K562 (cell line): ENCODE results near the gene TNFRSF6B. TPM values are rescaled to one million over a fixed set of nuclear protein-coding genes. Genes with fewer than 3 reads are reported as not detected.

Source experiments
- CC2D1A ChIP-seq: fragments of 450-650 bp; IDR thresholded peaks from 2 replicates; pipeline ENCODE4 v1.6.1; 2017; ENCODE audit warnings: mild to moderate bottlenecking
- DDX20 ChIP-seq: fragments of 450-650 bp; IDR thresholded peaks from 2 replicates; pipeline ENCODE4 v1.6.1; 2016; ENCODE audit warnings: missing genetic modification characterization, low read depth, mild to moderate bottlenecking, missing compliant biosample characterization, moderate library complexity
- FOXK1 ChIP-seq: sonication (generic); formaldehyde crosslinking; IDR thresholded peaks from 2 replicates; pipeline ENCODE4 v1.8.0; 2022; ENCODE audit warnings: missing genetic modification reagents, mild to moderate bottlenecking, borderline replicate concordance
- FOXP1 ChIP-seq: sonication (generic); formaldehyde crosslinking; IDR thresholded peaks from 2 replicates; pipeline ENCODE4 v1.8.0; 2022; ENCODE audit warnings: mild to moderate bottlenecking, missing genetic modification reagents
- NCOA2 ChIP-seq, 2 experiments: fragments of 450-650 bp; IDR thresholded peaks; 2 replicates each; pipeline ENCODE4 v1.6.1; 2018; ENCODE audit warnings: mild to moderate bottlenecking in 2 of 2, moderate library complexity in 1 of 2; ENCODE audit not compliant: partially characterized antibody in 2 of 2
- NFE2L1 ChIP-seq: fragments of 450-650 bp; IDR thresholded peaks from 2 replicates; pipeline ENCODE4 v1.6.1; 2016; ENCODE audit warnings: missing genetic modification characterization, low read depth, mild to moderate bottlenecking, missing compliant biosample characterization, moderate library complexity, borderline replicate concordance
- POLR2AphosphoS2 ChIP-seq: IDR thresholded peaks from 2 replicates; pipeline ENCODE4 v1.6.1; 2012; ENCODE audit warnings: low read length, improper control_type of control experiment
- POLR2G ChIP-seq: fragments of 200-400 bp; formaldehyde crosslinking; IDR thresholded peaks from 2 replicates; pipeline ENCODE4 v1.6.1; 2017; ENCODE audit warnings: low read depth, mild to moderate bottlenecking, antibody characterized with exemption, low read length, moderate library complexity
- RAD21 ChIP-seq, 2 experiments: fragments of 250-450 bp in 1 of 2; fragments of 450-650 bp in 1 of 2; sonication (Bioruptor Pico) in 1 of 2; formaldehyde crosslinking in 1 of 2; IDR thresholded peaks in 1 of 2; conservative IDR thresholded peaks in 1 of 2; 2 replicates each; pipeline versions ENCODE4 v1.4.0 to v1.8.0; 2020 to 2022; ENCODE audit warnings: mild to moderate bottlenecking in 2 of 2, moderate library complexity in 1 of 2
- RBFOX2 ChIP-seq: fragments of 200-400 bp; formaldehyde crosslinking; IDR thresholded peaks from 2 replicates; pipeline ENCODE4 v1.6.1; 2017; ENCODE audit warnings: low read depth, mild to moderate bottlenecking, low read length, moderate library complexity
- RBM22 ChIP-seq: fragments of 200-400 bp; formaldehyde crosslinking; IDR thresholded peaks from 2 replicates; pipeline ENCODE4 v1.6.1; 2018; ENCODE audit warnings: low read length, low read depth; ENCODE audit not compliant: poor library complexity, severe bottlenecking
- SMAD4 ChIP-seq: fragments of 250-450 bp; sonication (Bioruptor Pico); conservative IDR thresholded peaks from 2 replicates; pipeline ENCODE4 v1.8.0; 2021; ENCODE audit warnings: inconsistent platforms, mild to moderate bottlenecking, moderate library complexity
- SP1 ChIP-seq: sonication (generic); formaldehyde crosslinking; IDR thresholded peaks from 2 replicates; pipeline ENCODE4 v1.8.1; 2022; ENCODE audit warnings: mild to moderate bottlenecking, missing genetic modification reagents
- STAT5A ChIP-seq: IDR thresholded peaks from 2 replicates; pipeline ENCODE4 v1.6.1; 2012; ENCODE audit warnings: low read length, inconsistent platforms, borderline replicate concordance
- YY1 ChIP-seq, 3 experiments: IDR thresholded peaks; 2 replicates each; pipeline ENCODE4 v1.6.1; 2011; ENCODE audit warnings: low read length in 2 of 3, mild to moderate bottlenecking in 2 of 3, moderate library complexity in 2 of 3, borderline replicate concordance in 1 of 3, control low read depth in 1 of 3, low read depth in 1 of 3; ENCODE audit not compliant: insufficient read depth in 3 of 3, insufficient replicate concordance in 2 of 3, control insufficient read depth in 1 of 3, insufficient read length in 1 of 3; ENCODE audit errors: extremely low read depth in 1 of 3
- ZEB2 ChIP-seq: fragments of 450-650 bp; IDR thresholded peaks from 2 replicates; pipeline ENCODE4 v1.6.1; 2016
- ZFPM2 ChIP-seq: fragments of 250-450 bp; sonication (Bioruptor Pico); IDR thresholded peaks from 2 replicates; pipeline ENCODE4 v1.5.1; 2022; ENCODE audit warnings: mild to moderate bottlenecking
- ZNF778 ChIP-seq: fragments of 450-650 bp; formaldehyde crosslinking; IDR thresholded peaks from 2 replicates; pipeline ENCODE4 v1.4.0; 2020; ENCODE audit warnings: mild to moderate bottlenecking, moderate library complexity
- polyA plus RNA-seq, 8 experiments: library from polyadenylated mRNA; depleted of rRNA in 4 of 8; stranded (reverse) in 5 of 8; unstranded in 3 of 8; fragments of >200 nt; fragmentation: Nextera tagmentation in 2 of 8; fragmentation: Illumina TruSeq in 1 of 8; extraction: Ambion mirVana in 2 of 8; extraction: Trizol in 1 of 8; gene quantifications; 2 replicates each; pipeline versions ENCODE4 v1.2.1 to v1.2.3, GENCODE V29; 2011 to 2014; ENCODE audit warnings: inconsistent platforms in 1 of 8, missing spikeins in 1 of 8
- total RNA-seq, 7 experiments: library from RNA; depleted of rRNA in 6 of 7; stranded (reverse); fragments of >200 nt in 6 of 7; fragmentation: Illumina TruSeq in 2 of 7; extraction: Trizol in 2 of 7; gene quantifications; 2 replicates each; pipeline versions ENCODE4 v1.2.1 to v1.2.3, GENCODE V29; 2011 to 2021; ENCODE audit warnings: low replicate concordance in 1 of 7
- TF ChIP-seq, protein P1 (sequence below): fragments of 250-450 bp; sonication (Bioruptor Pico); IDR thresholded peaks from 2 replicates; pipeline ENCODE4 v1.5.0; 2020; ENCODE audit warnings: mild to moderate bottlenecking
- TF ChIP-seq, protein P2 (sequence below): fragments of 250-450 bp; sonication (Bioruptor Pico); IDR thresholded peaks from 2 replicates; pipeline ENCODE4 v1.4.0; 2020

TNFRSF6B gene
- total and polyA plus RNA-seq, 9 of the 15 experiments (the other 6 are each of a cell fraction or from before 2014, with no cell fraction given): 0.10 to 3.5 (median 0.32) TPM; not detected in 6

DNA sequence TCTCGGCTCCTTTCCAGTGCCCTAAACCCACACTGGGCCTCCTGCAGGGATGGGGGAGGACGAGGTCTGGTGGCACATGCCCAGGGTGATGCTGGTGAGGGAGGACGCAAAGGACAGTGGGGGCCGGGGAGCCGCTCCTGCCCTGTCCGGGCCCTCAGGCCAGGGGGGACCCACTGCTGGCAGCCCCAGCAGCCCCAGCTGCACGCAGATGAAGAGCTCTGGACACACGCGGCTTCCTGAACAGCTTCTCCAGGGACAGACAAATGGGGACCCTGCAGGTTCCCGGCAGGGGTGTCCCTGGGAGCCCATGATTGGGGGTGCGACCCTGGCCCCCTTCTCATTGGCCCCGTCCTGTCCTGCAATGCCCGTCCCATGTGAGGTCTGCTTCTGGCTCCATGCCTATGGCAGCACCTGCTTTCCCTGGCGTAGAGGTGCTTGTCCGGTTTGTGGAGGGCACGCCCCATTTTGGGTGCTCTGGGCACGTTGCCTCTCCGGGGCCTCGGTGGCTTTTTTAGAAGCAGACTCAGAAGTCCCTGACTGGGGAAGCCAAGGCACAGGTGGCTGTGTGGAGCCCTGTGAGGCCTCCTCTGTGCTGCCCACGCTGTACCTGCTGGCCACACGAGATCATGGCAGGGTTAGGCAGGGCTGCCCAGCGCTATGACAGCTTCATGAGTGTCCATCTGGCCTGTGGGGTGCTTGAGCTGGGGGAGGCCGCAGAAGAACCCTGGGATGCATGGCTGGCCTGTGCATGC lies 15.4 kb upstream of the TNFRSF6B start (continued):
- no peak for TF ChIP-seq STAT5A
- no peak for TF ChIP-seq SMAD4 (CRISPR knock-in tag)
- no peak for TF ChIP-seq SP1 (CRISPR knock-in tag)
- no peak for TF ChIP-seq NCOA2 (IDR thresholded peaks at IDR 0.05; ENCODE audit: partially characterized antibody in 2 of 2)
- peak; percentile 3; the same call in 1 of the 2 replicates for TF ChIP-seq RBFOX2
- TF ChIP-seq, protein P1, sequence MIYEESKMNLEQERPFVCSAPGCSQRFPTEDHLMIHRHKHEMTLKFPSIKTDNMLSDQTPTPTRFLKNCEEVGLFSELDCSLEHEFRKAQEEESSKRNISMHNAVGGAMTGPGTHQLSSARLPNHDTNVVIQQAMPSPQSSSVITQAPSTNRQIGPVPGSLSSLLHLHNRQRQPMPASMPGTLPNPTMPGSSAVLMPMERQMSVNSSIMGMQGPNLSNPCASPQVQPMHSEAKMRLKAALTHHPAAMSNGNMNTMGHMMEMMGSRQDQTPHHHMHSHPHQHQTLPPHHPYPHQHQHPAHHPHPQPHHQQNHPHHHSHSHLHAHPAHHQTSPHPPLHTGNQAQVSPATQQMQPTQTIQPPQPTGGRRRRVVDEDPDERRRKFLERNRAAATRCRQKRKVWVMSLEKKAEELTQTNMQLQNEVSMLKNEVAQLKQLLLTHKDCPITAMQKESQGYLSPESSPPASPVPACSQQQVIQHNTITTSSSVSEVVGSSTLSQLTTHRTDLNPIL: no peak
- TF ChIP-seq, protein P2, sequence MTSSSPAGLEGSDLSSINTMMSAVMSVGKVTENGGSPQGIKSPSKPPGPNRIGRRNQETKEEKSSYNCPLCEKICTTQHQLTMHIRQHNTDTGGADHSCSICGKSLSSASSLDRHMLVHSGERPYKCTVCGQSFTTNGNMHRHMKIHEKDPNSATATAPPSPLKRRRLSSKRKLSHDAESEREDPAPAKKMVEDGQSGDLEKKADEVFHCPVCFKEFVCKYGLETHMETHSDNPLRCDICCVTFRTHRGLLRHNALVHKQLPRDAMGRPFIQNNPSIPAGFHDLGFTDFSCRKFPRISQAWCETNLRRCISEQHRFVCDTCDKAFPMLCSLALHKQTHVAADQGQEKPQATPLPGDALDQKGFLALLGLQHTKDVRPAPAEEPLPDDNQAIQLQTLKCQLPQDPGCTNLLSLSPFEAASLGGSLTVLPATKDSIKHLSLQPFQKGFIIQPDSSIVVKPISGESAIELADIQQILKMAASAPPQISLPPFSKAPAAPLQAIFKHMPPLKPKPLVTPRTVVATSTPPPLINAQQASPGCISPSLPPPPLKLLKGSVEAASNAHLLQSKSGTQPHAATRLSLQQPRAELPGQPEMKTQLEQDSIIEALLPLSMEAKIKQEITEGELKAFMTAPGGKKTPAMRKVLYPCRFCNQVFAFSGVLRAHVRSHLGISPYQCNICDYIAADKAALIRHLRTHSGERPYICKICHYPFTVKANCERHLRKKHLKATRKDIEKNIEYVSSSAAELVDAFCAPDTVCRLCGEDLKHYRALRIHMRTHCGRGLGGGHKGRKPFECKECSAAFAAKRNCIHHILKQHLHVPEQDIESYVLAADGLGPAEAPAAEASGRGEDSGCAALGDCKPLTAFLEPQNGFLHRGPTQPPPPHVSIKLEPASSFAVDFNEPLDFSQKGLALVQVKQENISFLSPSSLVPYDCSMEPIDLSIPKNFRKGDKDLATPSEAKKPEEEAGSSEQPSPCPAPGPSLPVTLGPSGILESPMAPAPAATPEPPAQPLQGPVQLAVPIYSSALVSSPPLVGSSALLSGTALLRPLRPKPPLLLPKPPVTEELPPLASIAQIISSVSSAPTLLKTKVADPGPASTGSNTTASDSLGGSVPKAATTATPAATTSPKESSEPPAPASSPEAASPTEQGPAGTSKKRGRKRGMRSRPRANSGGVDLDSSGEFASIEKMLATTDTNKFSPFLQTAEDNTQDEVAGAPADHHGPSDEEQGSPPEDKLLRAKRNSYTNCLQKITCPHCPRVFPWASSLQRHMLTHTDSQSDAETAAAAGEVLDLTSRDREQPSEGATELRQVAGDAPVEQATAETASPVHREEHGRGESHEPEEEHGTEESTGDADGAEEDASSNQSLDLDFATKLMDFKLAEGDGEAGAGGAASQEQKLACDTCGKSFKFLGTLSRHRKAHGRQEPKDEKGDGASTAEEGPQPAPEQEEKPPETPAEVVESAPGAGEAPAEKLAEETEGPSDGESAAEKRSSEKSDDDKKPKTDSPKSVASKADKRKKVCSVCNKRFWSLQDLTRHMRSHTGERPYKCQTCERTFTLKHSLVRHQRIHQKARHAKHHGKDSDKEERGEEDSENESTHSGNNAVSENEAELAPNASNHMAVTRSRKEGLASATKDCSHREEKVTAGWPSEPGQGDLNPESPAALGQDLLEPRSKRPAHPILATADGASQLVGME (CRISPR knock-in tag): no peak
- TF ChIP-seq NFE2L1: no peak
- TF ChIP-seq ZNF778 (CRISPR knock-in tag): no peak
- TF ChIP-seq DDX20 (tag): no peak
- TF ChIP-seq POLR2AphosphoS2: peak; percentile 32; the same call in 1 of the 2 replicates
- TF ChIP-seq RBM22: peak; percentile 15
- TF ChIP-seq POLR2G: peak; percentile 69
- no peak for TF ChIP-seq YY1 (IDR thresholded peaks at IDR 0.05; ENCODE audit: borderline replicate concordance in 1 of 3, control insufficient read depth in 1 of 3, extremely low read depth in 1 of 3, insufficient read depth in 3 of 3, insufficient read length in 1 of 3, insufficient replicate concordance in 2 of 3, low read depth in 1 of 3, low read length in 2 of 3)
- TF ChIP-seq ZFPM2 (CRISPR knock-in tag): no peak
- no peak for TF ChIP-seq ZEB2
- TF ChIP-seq FOXP1 (CRISPR knock-in tag): no peak
- no peak for TF ChIP-seq CC2D1A
- no peak for TF ChIP-seq FOXK1 (CRISPR knock-in tag)
- no peak for TF ChIP-seq RAD21 (CRISPR knock-in tag; conservative IDR thresholded peaks at IDR 0.05 in 1 of 2, IDR thresholded peaks at IDR 0.05 in 1 of 2)
